Cardiac muscle cell (in vitro differentiated cells and primary cell): ENCODE results near the gene DOCK3. TPM values are rescaled to one million over a fixed set of nuclear protein-coding genes. Genes with fewer than 3 reads are reported as not detected.

ENCODE experiments used
- DNase-seq, 2 donors: peaks; one replicate each; pipeline versions ENCODE4 v3.0.0 to v3.0.0-alpha.2; 2010 to 2017; ENCODE audit warnings: low read depth in 1 of 2, low spot score in 1 of 2
- H3K27ac ChIP-seq: fragments of 200-600 bp; sonication (generic); 2 replicates; pipeline ENCODE4 v1.5.1; 2016
- H3K27me3 ChIP-seq: fragments of 200-600 bp; sonication (generic); 2 replicates; pipeline ENCODE4 v1.6.0; 2016; ENCODE audit warnings: control low read depth
- H3K36me3 ChIP-seq: fragments of 200-600 bp; sonication (generic); 2 replicates; pipeline ENCODE4 v1.5.1; 2016; ENCODE audit warnings: control low read depth
- H3K4me1 ChIP-seq: fragments of 200-600 bp; sonication (generic); 2 replicates; pipeline ENCODE4 v1.8.1; 2017; ENCODE audit warnings: low read depth, mild to moderate bottlenecking, mixed run types
- H3K4me3 ChIP-seq: fragments of 200-600 bp; sonication (generic); 2 replicates; pipeline ENCODE4 v1.5.1; 2016; ENCODE audit warnings: mild to moderate bottlenecking
- H3K9me3 ChIP-seq: fragments of 200-600 bp; sonication (generic); 2 replicates; pipeline ENCODE4 v1.5.1; 2017; ENCODE audit warnings: low read depth, mild to moderate bottlenecking, control low read depth
- CTCF ChIP-seq: IDR thresholded peaks from 2 replicates; pipeline ENCODE4 v1.5.1; 2012; ENCODE audit warnings: low read depth, mild to moderate bottlenecking, low read length
- polyA plus RNA-seq: library from polyadenylated mRNA; unstranded; fragments of >200 nt; fragmentation: Nextera tagmentation; extraction: Ambion mirVana; gene quantifications from 2 replicates; pipeline ENCODE4 v1.2.1, GENCODE V29; 2016
- total RNA-seq: library from RNA; depleted of rRNA; stranded (reverse); fragments of >200 nt; gene quantifications from 2 replicates; pipeline ENCODE4 v1.2.3, GENCODE V29; 2016

The DOCK3 gene
- total and polyA plus RNA-seq, 2 experiments from 2014 or later, result 0.56 to 1.3 TPM

GRCh38 chr3:50648313-50648712 lies 26.4 kb upstream of the DOCK3 start:
- Histone ChIP-seq H3K27me3 (no peaks in the 10 kb centered on the region), H3K36me3 (peaks cover 4% of the 10 kb centered on the region), H3K4me3 (no peak overlapping the region), H3K9me3 (no peaks in the 10 kb centered on the region), H3K27ac (peak overlapping the region; percentile 91), H3K4me1 (peaks cover 48% of the 10 kb centered on the region)
- no peak for TF ChIP-seq CTCF
- no peak for DNase-seq

GRCh38 chr3:50648944-50649343 lies 25.8 kb upstream of the DOCK3 start:
- TF ChIP-seq CTCF, result no peak
- H3K27ac ChIP-seq, result peak overlapping the region; percentile 91
- peaks cover 4% of the 10 kb centered on the region for H3K36me3 ChIP-seq
- H3K4me1 ChIP-seq, result peaks cover 48% of the 10 kb centered on the region
- no peak overlapping the region for H3K4me3 ChIP-seq
- no peaks in the 10 kb centered on the region for H3K9me3 ChIP-seq
- no peaks in the 10 kb centered on the region for H3K27me3 ChIP-seq
- no peak for DNase-seq

GRCh38 chr3:50649451-50649931 lies 25.2 kb upstream of the DOCK3 start:
- DNase-seq, result peak in 1 of 2 donors; percentile 18
- Histone ChIP-seq H3K4me1 (peaks cover 43% of the 10 kb centered on the region), H3K27ac (peak overlapping the region; percentile 91), H3K4me3 (no peak overlapping the region), H3K36me3 (peaks cover 4% of the 10 kb centered on the region), H3K9me3 (no peaks in the 10 kb centered on the region), H3K27me3 (no peaks in the 10 kb centered on the region)
- no peak for TF ChIP-seq CTCF

GRCh38 chr3:50650018-50650417 lies 24.7 kb upstream of the DOCK3 start:
- Histone ChIP-seq H3K27ac (peak overlapping the region; percentile 91), H3K4me3 (no peak overlapping the region), H3K9me3 (no peaks in the 10 kb centered on the region), H3K36me3 (peaks cover 4% of the 10 kb centered on the region), H3K4me1 (peaks cover 38% of the 10 kb centered on the region), H3K27me3 (no peaks in the 10 kb centered on the region)
- TF ChIP-seq CTCF, result no peak
- no peak for DNase-seq

GRCh38 chr3:50651445-50651844 lies 23.3 kb upstream of the DOCK3 start:
- peaks cover 38% of the 10 kb centered on the region for H3K4me1 ChIP-seq
- H3K36me3 ChIP-seq, result no peaks in the 10 kb centered on the region
- no peak for DNase-seq
- H3K27ac ChIP-seq, result no peak overlapping the region
- H3K4me3 ChIP-seq, result no peak overlapping the region
- H3K9me3 ChIP-seq, result no peaks in the 10 kb centered on the region
- TF ChIP-seq CTCF, result no peak
- H3K27me3 ChIP-seq, result no peaks in the 10 kb centered on the region
